Astrocyte (in vitro differentiated cells and primary cell): ENCODE measurements around the gene CCDC107. TPM values are rescaled to one million over a fixed set of nuclear protein-coding genes. Genes with fewer than 3 reads are reported as not detected.
A peak's percentile ranks its signal among the peaks of the same experiment; 100 is the strongest.

Source experiments
- DNase-seq: peaks from one replicate; pipeline ENCODE4 v3.0.0-alpha.2; 2010; ENCODE audit warnings: low read depth
- FAIRE-seq: peaks from 2 replicates; lab custom pipeline; 2011; peaks lifted over from hg19 to GRCh38; lab: Jason Lieb, UNC
- H2AFZ ChIP-seq: 2 replicates; pipeline ENCODE4 v1.6.0; 2012; ENCODE audit warnings: low read depth, low read length, inconsistent platforms
- H3K27ac ChIP-seq: 2 replicates; pipeline ENCODE4 v1.5.1; 2011; ENCODE audit warnings: low read depth, low read length, inconsistent platforms
- H3K27me3 ChIP-seq: 2 replicates; pipeline ENCODE4 v1.6.0; 2011; ENCODE audit warnings: low read length, inconsistent platforms; ENCODE audit not compliant: insufficient read depth
- H3K36me3 ChIP-seq: 2 replicates; pipeline ENCODE4 v1.5.1; 2011; ENCODE audit warnings: low read length, inconsistent platforms; ENCODE audit not compliant: insufficient read depth
- H3K4me1 ChIP-seq: 2 replicates; pipeline ENCODE4 v1.5.1; 2011; ENCODE audit warnings: low read length, inconsistent platforms; ENCODE audit not compliant: insufficient read depth
- H3K4me2 ChIP-seq: 2 replicates; pipeline ENCODE4 v1.6.0; 2012; ENCODE audit warnings: low read length, inconsistent platforms
- H3K4me3 ChIP-seq: 2 replicates; pipeline ENCODE4 v1.5.1; 2011; ENCODE audit warnings: low read depth, mild to moderate bottlenecking, low read length, inconsistent platforms; ENCODE audit not compliant: insufficient read depth
- H3K79me2 ChIP-seq: 2 replicates; pipeline ENCODE4 v1.6.0; 2012; ENCODE audit warnings: mild to moderate bottlenecking, low read length, inconsistent platforms; ENCODE audit not compliant: insufficient read depth
- H3K9ac ChIP-seq: 2 replicates; pipeline ENCODE4 v1.6.0; 2012; ENCODE audit warnings: mild to moderate bottlenecking, low read length, inconsistent platforms
- H3K9me3 ChIP-seq: 2 replicates; pipeline ENCODE4 v1.5.1; 2012; ENCODE audit warnings: low read depth, mild to moderate bottlenecking, low read length, inconsistent platforms; ENCODE audit not compliant: insufficient read depth
- H4K20me1 ChIP-seq: 2 replicates; pipeline ENCODE4 v1.6.0; 2012; ENCODE audit warnings: low read length, inconsistent platforms; ENCODE audit not compliant: insufficient read depth
- H3K27ac Mint-ChIP-seq: one replicate; pipeline ENCODE4 v1.8.0; 2021; ENCODE audit warnings: mild to moderate bottlenecking, mixed read lengths; ENCODE audit not compliant: unreplicated experiment
- H3K27me3 Mint-ChIP-seq: one replicate; pipeline ENCODE4 v1.8.0; 2021; ENCODE audit warnings: low read depth, mixed read lengths; ENCODE audit not compliant: unreplicated experiment
- H3K36me3 Mint-ChIP-seq: one replicate; pipeline ENCODE4 v1.8.0; 2021; ENCODE audit warnings: low read depth, mixed read lengths; ENCODE audit not compliant: unreplicated experiment
- H3K4me1 Mint-ChIP-seq: one replicate; pipeline ENCODE4 v1.8.0; 2021; ENCODE audit warnings: low read depth, mixed read lengths; ENCODE audit not compliant: unreplicated experiment
- H3K4me3 Mint-ChIP-seq: one replicate; pipeline ENCODE4 v1.8.0; 2021; ENCODE audit warnings: mild to moderate bottlenecking, moderate library complexity, mixed read lengths; ENCODE audit not compliant: unreplicated experiment
- H3K9me3 Mint-ChIP-seq: one replicate; pipeline ENCODE4 v1.8.0; 2021; ENCODE audit warnings: mild to moderate bottlenecking, mixed read lengths; ENCODE audit not compliant: unreplicated experiment
- EZH2 ChIP-seq: IDR thresholded peaks from 2 replicates; pipeline ENCODE4 v1.6.1; 2012; ENCODE audit warnings: mild to moderate bottlenecking, low read length, inconsistent platforms; ENCODE audit not compliant: insufficient read depth
- total RNA-seq: library from RNA; stranded (reverse); gene quantifications from 2 replicates; pipeline ENCODE4 v1.2.1, GENCODE V29; 2021
- TF ChIP-seq, protein P1 (sequence below): IDR thresholded peaks from 2 replicates; pipeline ENCODE4 v1.5.1; 2011; ENCODE audit warnings: low read depth, mild to moderate bottlenecking, inconsistent platforms, low read length, moderate library complexity; ENCODE audit not compliant: insufficient read depth

The CCDC107 gene
- total RNA-seq, 1 donor from 2014 or later = 18.8 TPM

DNA sequence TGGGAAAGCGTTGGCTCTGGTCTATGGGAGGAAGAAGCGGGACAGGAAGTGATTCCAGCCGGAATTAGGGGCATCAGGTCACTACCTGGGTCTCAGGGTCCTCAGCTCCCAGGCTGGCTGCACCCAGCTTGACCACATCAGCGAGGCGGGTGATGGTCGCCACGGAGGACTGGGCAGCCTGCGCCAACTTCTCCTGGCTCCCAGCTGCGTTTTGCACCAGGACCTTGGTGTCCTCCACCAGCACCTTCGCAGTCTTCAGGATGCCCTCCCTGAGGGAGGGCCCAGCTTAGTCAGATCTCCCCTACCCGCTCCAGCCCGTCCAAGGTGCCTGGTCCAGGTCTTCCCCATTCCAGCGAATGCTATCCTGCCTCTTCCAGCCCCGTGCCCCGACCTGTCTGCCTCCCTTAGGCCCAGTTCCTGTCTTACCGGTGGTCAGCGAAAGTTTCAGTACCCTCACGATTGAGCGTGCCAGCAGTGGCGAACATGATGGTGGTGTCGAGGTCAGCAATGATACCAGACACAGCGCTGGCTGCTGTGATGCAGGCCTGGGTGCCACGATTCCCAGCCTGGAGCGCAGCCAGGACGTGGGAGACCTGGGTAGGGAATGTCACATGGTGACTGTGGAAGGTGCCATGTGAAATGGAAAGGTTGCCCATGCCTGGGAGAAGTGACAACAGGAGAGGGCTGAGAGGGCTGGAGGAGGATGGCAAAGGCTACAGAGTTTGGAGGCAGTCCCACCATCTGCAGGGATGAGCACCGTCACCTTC lies 46.0 kb downstream of the CCDC107 start:
- DNase-seq = no peak
- FAIRE-seq = no peak
- Histone ChIP-seq H3K4me2 (no peak overlapping the region), H3K9me3 (no peaks in the 10 kb centered on the region), H4K20me1 (peaks cover 93% of the 10 kb centered on the region), H3K4me3 (no peak overlapping the region), H3K79me2 (peaks cover 62% of the 10 kb centered on the region), H3K27me3 (no peaks in the 10 kb centered on the region), H3K9ac (no peak overlapping the region), H3K4me1 (no peaks in the 10 kb centered on the region), H3K36me3 (peaks cover 96% of the 10 kb centered on the region), H2AFZ (no peak overlapping the region), H3K27ac (no peak overlapping the region)
- TF ChIP-seq EZH2 = no peak
- TF ChIP-seq, protein P1, sequence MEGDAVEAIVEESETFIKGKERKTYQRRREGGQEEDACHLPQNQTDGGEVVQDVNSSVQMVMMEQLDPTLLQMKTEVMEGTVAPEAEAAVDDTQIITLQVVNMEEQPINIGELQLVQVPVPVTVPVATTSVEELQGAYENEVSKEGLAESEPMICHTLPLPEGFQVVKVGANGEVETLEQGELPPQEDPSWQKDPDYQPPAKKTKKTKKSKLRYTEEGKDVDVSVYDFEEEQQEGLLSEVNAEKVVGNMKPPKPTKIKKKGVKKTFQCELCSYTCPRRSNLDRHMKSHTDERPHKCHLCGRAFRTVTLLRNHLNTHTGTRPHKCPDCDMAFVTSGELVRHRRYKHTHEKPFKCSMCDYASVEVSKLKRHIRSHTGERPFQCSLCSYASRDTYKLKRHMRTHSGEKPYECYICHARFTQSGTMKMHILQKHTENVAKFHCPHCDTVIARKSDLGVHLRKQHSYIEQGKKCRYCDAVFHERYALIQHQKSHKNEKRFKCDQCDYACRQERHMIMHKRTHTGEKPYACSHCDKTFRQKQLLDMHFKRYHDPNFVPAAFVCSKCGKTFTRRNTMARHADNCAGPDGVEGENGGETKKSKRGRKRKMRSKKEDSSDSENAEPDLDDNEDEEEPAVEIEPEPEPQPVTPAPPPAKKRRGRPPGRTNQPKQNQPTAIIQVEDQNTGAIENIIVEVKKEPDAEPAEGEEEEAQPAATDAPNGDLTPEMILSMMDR = no peak
- H3K27ac Mint-ChIP-seq = peak overlapping the region; percentile 47
- H3K27me3 Mint-ChIP-seq = no peaks in the 10 kb centered on the region
- H3K4me1 Mint-ChIP-seq = no peaks in the 10 kb centered on the region
- no peaks in the 10 kb centered on the region for H3K9me3 Mint-ChIP-seq
- peak overlapping the region; percentile 20 for H3K4me3 Mint-ChIP-seq
- peaks cover 40% of the 10 kb centered on the region for H3K36me3 Mint-ChIP-seq

GRCh38 chr9:35705372-35705771 lies 47.3 kb downstream of the CCDC107 start:
- Histone ChIP-seq H3K9me3 (no peaks in the 10 kb centered on the region), H3K27ac (no peak overlapping the region), H3K79me2 (peaks cover 57% of the 10 kb centered on the region), H3K4me1 (no peaks in the 10 kb centered on the region), H3K9ac (no peak overlapping the region), H4K20me1 (peaks cover 85% of the 10 kb centered on the region), H2AFZ (no peak overlapping the region), H3K36me3 (peaks cover 90% of the 10 kb centered on the region), H3K4me2 (no peak overlapping the region), H3K4me3 (no peak overlapping the region), H3K27me3 (no peaks in the 10 kb centered on the region)
- no peak overlapping the region for H3K4me3 Mint-ChIP-seq
- TF ChIP-seq, protein P1 = no peak
- no peak for TF ChIP-seq EZH2
- no peak overlapping the region for H3K27ac Mint-ChIP-seq
- peaks cover 42% of the 10 kb centered on the region for H3K36me3 Mint-ChIP-seq
- no peaks in the 10 kb centered on the region for H3K4me1 Mint-ChIP-seq
- no peaks in the 10 kb centered on the region for H3K9me3 Mint-ChIP-seq
- FAIRE-seq (no peak), DNase-seq (no peak)
- H3K27me3 Mint-ChIP-seq = no peaks in the 10 kb centered on the region

- H3K36me3 Mint-ChIP-seq = peaks cover 47% of the 10 kb centered on the region
- peaks cover 85% of the 10 kb centered on the region for H4K20me1 ChIP-seq
- no peak overlapping the region for H3K9ac ChIP-seq
- peaks cover 90% of the 10 kb centered on the region for H3K36me3 ChIP-seq
- H3K4me2 ChIP-seq = no peak overlapping the region
- no peaks in the 10 kb centered on the region for H3K27me3 Mint-ChIP-seq
- H2AFZ ChIP-seq = no peak overlapping the region
- peaks cover 51% of the 10 kb centered on the region for H3K79me2 ChIP-seq
- H3K27ac ChIP-seq = no peak overlapping the region
- H3K27ac Mint-ChIP-seq = no peak overlapping the region
- no peaks in the 10 kb centered on the region for H3K27me3 ChIP-seq
- no peak overlapping the region for H3K4me3 Mint-ChIP-seq
- no peak overlapping the region for H3K4me3 ChIP-seq
- no peaks in the 10 kb centered on the region for H3K4me1 ChIP-seq
- H3K4me1 Mint-ChIP-seq = no peaks in the 10 kb centered on the region
- TF ChIP-seq EZH2 = no peak
- TF ChIP-seq, protein P1 = no peak
- FAIRE-seq = no peak
- H3K9me3 ChIP-seq = no peaks in the 10 kb centered on the region
- no peak for DNase-seq
- no peaks in the 10 kb centered on the region for H3K9me3 Mint-ChIP-seq
Measured at GRCh38 chr9:35705836-35706430, 47.8 kb downstream of the CCDC107 start.
